Loucy (cell line): Measurements from ENCODE around the gene SHROOM3.

ENCODE experiments used
- EZH2phosphoT487 ChIP-seq: fragments of 200-600 bp; IDR thresholded peaks from 2 replicates; pipeline ENCODE4 v1.6.1; 2018; ENCODE audit warnings: antibody characterized with exemption, mild to moderate bottlenecking, moderate library complexity, borderline replicate concordance
- TF ChIP-seq, protein P1 (sequence below): fragments of 200-600 bp; sonication (generic); conservative IDR thresholded peaks from 2 replicates; pipeline ENCODE4 v1.5.1; 2014; ENCODE audit warnings: mild to moderate bottlenecking, antibody characterized with exemption, low read length

DNA sequence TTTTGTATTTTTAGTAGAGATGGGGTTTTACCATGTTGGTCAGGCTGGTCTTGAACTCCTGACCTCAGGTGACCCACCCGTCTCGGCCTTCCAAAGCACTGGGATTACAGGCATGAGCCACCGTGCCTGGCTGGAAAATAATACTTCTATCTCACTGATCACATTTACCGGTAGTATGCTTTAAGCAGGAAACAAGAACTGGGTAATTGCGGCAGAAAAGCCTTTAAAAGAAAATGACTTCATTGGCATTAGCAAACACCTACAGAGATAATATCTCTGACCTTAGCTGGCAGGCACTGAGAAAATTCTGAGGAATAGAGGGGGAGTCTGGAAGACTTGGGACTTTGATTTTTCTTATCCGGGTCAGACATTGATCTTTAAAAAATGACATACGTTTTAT is 78.5 kb downstream of the SHROOM3 start:
- TF ChIP-seq, protein P1, sequence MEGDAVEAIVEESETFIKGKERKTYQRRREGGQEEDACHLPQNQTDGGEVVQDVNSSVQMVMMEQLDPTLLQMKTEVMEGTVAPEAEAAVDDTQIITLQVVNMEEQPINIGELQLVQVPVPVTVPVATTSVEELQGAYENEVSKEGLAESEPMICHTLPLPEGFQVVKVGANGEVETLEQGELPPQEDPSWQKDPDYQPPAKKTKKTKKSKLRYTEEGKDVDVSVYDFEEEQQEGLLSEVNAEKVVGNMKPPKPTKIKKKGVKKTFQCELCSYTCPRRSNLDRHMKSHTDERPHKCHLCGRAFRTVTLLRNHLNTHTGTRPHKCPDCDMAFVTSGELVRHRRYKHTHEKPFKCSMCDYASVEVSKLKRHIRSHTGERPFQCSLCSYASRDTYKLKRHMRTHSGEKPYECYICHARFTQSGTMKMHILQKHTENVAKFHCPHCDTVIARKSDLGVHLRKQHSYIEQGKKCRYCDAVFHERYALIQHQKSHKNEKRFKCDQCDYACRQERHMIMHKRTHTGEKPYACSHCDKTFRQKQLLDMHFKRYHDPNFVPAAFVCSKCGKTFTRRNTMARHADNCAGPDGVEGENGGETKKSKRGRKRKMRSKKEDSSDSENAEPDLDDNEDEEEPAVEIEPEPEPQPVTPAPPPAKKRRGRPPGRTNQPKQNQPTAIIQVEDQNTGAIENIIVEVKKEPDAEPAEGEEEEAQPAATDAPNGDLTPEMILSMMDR: no peak
- TF ChIP-seq EZH2phosphoT487: no peak
